SKM-1 treated with dmso at 0.1 percent for 144 hours (cell line): ENCODE measurements around the gene DBNL.
"Not testable (repeated sequence)": the region's sequence is repeated elsewhere in the genome, so short reads cannot be mapped to it uniquely, and the experiment has no call there.

Experiments used
- DNase-seq: peaks from one replicate; lab custom pipeline; 2025; ENCODE audit not compliant: unreplicated experiment; lab: John Stamatoyannopoulos, UW

Gene DBNL

GRCh38 chr7:44044315-44045225 is at the start of gene DBNL:
DBNL (plus strand) TSS chr7:44044702; CDS start chr7:44044738, 36 bp downstream.
- DNase-seq: peak; percentile 76

DNA sequence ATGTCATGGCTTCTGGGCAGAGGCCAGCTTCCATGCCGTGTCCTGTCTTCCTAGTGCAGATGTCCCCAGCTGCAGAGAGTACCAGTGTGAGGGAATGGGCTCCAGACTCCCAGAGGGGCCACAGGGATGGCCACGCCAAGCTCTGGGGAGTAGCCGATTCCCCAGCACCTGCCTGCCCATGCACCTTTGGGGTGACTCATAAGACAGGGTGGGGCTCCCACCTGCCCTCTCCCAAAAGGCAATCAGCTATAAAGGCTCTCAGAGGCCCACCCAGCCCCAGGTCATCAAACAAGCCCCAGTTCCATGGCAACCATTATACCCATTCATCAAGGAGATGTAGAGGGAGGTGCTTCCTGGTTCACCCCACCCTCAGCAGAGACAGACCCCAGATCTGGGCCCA is 47.0 kb upstream of the DBNL start, which contains the start of gene SPDYE1:
Gene SPDYE1, plus strand, starts transcription at position 366 of the 400 bp plus-strand sequence. CDS start 2,053 bp downstream, outside the sequence.
- DNase-seq: not testable (repeated sequence)

DNA sequence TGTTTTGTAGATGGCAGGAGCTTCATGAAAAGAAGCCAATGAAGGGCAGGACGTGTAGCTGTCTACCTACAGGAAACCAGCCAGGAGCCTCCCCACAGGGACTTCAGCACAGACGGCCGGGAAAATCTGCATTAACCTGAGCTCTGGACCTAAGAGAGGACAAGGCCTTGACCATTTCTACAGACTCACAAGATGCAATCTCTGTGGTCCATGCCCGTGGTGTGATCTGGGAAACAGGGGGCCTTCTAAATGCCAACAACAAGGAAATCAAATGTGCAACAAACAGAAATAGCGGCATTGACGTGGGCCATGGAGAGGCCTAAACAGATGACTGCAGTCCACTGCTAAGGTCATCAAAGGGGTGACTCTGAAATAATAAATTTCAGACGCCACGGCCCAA is 32.4 kb upstream of the DBNL start:
- not testable (repeated sequence) for DNase-seq

- not testable (repeated sequence) for DNase-seq
Measured at GRCh38 chr7:44015090-44015489, 29.4 kb upstream of the DBNL start.

GRCh38 chr7:44018857-44019807 is 25.4 kb upstream of the DBNL start:
- DNase-seq: peak; percentile 88

DNA sequence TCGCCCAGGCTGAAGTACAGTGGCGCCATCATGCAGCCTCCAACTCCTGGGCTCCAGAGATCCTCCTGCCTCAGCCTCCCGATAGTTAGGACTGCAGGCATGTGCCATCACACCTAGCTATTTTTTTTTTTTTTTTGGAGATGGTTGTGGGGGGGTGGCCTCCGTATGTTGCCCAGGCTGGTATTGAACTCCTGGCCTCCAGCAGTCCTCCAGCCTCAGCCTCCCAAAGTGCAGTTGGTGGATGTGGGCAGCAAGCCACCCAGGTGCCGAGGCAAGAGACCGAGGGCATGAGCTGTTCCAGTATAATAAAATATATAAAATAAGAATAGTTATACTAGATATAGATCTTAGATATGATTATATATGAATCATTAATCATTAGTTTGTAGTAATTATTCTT is 24.7 kb upstream of the DBNL start:
- DNase-seq: not testable (repeated sequence)

GRCh38 chr7:44022069-44022468 is 22.4 kb upstream of the DBNL start:
- DNase-seq: not testable (repeated sequence)

DNA sequence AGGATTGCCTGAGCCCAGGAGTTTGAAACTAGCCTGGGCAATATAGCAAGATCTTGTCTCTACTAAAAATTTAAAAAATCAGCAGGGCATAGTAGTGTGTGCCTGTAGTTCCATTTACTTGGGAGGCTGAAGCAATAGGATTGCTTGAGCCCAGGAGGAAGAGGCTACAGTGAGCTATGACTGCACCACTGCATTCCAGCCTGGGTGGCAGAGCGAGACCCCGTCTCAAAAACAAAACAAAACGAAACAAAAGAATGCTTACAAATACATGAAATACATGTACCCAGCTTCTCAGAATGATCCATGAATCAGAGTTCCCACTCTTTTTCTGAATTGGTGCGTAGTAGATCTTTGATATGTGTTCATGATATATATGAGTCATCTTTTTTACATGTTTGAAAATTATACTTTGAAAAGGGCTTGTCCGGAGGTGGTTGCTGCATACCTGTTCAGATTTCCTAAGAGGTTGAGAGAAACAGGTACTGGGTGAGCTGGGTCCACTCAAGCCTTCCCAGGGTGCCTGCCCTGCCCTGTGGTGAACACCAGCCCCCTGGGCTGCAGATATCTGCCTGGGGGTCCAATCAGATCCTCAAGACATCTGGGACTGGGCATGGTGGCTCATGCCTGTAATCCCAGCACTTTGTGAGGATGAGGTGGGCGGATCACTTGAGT is 21.6 kb upstream of the DBNL start:
- DNase-seq: not testable (repeated sequence)

DNA sequence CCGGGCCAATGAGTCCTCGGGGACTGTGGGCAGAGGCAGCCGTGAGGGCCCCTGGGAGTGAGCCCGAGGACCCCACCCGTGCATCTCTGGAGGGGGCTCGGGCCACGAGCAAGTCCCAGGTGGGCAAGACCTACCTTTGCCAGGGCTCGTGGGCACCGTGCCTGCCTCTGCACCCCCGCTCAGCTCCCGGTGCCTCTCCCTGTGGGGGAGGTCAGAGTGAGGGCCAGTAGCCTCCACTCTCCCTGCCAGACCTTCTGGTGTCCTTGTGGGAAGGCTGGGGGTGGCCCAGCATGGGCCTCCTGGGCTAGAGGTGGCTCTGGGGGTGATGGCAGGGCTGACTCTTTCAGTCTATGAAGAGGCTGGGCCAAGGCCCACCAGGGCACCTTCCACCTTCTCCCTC is 15.1 kb upstream of the DBNL start:
- DNase-seq: not testable (repeated sequence)

GRCh38 chr7:44030029-44030428 is 14.5 kb upstream of the DBNL start:
- not testable (repeated sequence) for DNase-seq

GRCh38 chr7:44031319-44031718 is 13.2 kb upstream of the DBNL start:
- not testable (repeated sequence) for DNase-seq

- not testable (repeated sequence) for DNase-seq
Measured at GRCh38 chr7:44032031-44032430, 12.5 kb upstream of the DBNL start.

DNA sequence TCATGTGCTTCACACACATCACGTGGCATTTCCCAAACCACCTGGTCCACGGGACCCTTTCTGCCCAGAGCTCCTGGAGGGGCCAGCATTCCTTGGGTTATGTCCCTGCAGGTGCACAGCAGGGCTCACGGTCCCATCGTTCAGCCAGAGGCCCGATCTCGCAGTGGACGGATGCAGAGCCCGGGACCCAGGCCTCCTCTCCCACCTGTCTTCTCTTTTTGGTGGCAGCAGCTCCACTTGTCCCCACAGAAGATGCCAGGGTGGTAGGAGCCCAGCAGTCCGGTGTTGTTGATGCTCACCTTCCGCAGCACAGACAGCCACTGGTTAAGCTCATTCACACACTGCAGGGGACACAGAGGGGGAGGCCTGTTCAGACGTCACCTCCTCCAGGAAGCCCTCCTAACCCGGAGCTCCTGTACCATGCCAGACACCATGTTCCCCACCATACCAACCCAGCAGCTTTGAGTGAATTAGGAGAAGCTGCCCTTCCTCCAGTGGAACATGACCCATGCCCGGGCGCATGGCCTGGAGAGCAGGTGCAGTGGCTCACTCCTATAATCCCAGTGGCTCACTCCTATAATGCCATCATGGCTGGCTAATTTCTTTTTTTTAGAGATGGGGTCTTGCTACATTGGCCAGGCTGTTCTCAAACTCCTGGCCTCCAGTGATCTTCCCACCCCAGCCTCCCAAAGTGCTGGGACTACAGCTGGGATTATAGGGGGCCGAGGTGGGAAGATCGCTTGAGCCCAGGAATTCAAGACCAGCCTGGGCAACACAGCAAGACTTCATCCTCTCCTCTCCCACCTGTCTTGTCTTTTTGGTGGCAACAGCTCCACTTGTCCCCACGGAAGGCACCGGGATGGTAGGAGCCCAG is 10.3 kb upstream of the DBNL start:
- not testable (repeated sequence) for DNase-seq

- DNase-seq: not testable (repeated sequence)
Measured at GRCh38 chr7:44036364-44036763, 8.1 kb upstream of the DBNL start.

DNA sequence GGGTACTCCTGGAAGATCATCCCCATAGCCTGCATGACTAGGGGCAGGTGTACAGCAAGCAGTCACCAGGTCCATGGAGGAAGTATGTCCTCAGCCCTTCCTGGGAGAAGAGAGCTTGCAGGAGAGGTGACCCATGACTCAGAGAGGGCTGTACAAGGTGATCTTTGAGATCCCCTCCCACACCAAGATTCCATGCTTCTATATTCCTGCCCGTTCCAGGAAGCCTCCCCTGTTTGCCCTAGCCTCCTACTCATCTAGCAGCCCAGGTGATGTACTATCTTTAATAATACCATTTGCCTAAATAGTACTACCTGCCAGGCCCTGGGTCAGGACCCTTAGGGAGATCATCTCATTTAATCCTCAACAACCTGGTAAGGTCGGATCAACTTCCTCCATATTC is 6.6 kb upstream of the DBNL start:
- DNase-seq: not testable (repeated sequence)

DNA sequence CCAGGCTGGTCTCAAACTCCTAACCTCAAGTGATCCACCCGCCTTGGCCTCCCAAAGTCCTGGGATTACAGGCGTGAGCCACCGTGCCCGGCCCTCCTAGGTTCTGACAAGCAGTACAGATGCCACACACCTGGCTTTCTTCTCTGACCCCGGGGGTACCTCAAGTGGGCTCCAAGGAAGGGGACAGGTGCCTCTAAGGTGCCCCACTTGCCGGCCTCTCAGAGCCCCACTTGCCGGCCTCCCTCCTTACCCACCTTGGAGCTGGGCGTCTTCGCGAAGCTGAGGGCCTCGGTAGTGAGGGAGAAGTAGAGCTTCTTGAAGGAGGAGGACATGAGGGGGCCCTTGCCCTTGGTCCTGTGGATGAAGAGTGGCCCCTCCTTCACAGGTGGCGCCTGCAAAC is 5.9 kb upstream of the DBNL start:
- not testable (repeated sequence) for DNase-seq

DNA sequence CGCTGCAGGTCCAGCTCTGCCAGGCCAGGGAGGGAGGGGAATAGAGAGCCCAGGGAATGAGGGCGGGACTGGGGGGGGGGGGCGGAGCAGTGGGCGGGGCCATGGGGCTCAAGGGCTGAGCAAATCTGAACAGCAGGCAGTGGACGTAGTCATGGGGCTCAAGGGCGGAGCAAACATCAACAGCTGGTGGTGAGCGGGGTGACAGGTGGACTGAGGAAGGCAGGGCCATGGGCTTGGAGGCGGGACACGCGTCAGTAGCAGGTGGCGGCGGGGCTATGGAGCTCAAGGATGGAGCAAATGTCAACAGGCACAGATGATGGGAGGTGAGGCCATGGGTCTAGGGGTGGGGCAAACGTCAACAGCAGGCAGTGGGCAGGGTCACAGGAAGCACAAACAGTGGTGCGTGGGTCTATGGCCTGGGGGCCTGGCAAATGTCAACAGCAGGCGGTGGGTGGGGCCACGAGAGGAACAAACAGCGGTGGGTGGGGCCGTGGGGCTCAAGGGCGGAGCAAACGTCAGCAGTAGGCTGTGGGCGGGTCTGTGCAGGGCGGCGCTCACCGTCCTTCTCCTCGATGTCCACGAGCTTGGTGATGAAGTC is 5.4 kb upstream of the DBNL start:
- DNase-seq: not testable (repeated sequence)

DNA sequence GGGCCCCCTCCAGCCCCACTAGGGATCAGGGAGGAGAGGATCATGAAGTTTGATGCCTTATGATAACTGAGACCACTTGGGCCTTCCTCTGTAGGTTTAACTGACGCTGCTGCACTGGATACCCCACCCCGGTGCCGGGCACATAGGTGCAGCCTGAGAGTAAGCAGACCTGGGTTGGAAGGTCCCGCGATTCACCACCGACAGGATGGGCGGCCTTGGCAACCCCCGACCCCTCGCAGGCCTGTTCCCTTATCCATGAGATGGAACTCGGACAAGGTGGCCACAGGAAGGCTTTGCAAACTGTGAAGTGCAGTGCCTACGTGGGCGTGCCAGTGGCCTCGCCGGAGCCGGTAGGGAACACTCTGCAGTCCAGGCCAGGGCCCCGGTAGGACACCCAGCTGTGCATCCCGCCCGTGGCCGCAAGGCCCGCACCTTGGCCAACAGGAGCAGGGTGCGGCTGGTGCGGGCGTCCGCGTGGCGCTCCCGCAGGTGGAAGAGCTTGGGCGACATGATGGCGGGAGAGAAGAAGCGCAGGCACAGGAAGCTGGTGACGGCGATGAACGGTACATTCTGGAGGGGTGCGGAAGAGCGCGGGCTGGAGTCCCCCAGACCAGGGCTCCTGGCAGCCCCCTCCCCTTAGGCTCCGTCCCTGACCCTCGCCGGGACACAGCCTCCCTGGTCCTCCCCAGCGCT is 4.6 kb upstream of the DBNL start:
- DNase-seq: not testable (repeated sequence)

- not testable (repeated sequence) for DNase-seq
Measured at GRCh38 chr7:44040493-44040891, 4.0 kb upstream of the DBNL start.
